WTC11 (cell line): ENCODE measurements around the gene UGT1A1. TPM values are rescaled to one million over a fixed set of nuclear protein-coding genes. Genes with fewer than 3 reads are reported as not detected.

Experiments
- ATAC-seq: fragments of 200-7000 bp; cut with Tn5 transposase; 2 replicates; pipeline ENCODE4 v1.10.0; 2021; ENCODE audit warnings: mild to moderate bottlenecking, moderate library complexity
- CTCF ChIA-PET: fragments of 300-600 bp; sonication (Branson Sonifier 250); formaldehyde crosslinking; loops from one replicate; lab custom pipeline; 2021; ENCODE audit warnings: antibody characterized with exemption; lab: Charles Lee
- POLR2A ChIA-PET: fragments of 350-600 bp; sonication (Branson Sonifier 250); formaldehyde crosslinking; loops from one replicate; lab custom pipeline; 2021; ENCODE audit warnings: antibody characterized with exemption; lab: Charles Lee
- DNase-seq: peaks from one replicate; pipeline ENCODE4 v3.0.0; 2021; ENCODE audit warnings: low spot score
- H3K27ac Mint-ChIP-seq: 2 replicates; pipeline ENCODE4 v1.8.0; 2021; ENCODE audit warnings: mixed read lengths
- H3K27me3 Mint-ChIP-seq: 2 replicates; pipeline ENCODE4 v1.8.0; 2021; ENCODE audit warnings: low read depth, mild to moderate bottlenecking, moderate library complexity, mixed read lengths
- H3K36me3 Mint-ChIP-seq: 2 replicates; pipeline ENCODE4 v1.8.0; 2021; ENCODE audit warnings: mixed read lengths
- H3K4me1 Mint-ChIP-seq: 2 replicates; pipeline ENCODE4 v1.8.0; 2022; ENCODE audit warnings: mixed read lengths
- H3K4me3 Mint-ChIP-seq: 2 replicates; pipeline ENCODE4 v1.8.0; 2021; ENCODE audit warnings: mild to moderate bottlenecking, moderate library complexity, mixed read lengths
- H3K9me3 Mint-ChIP-seq: 2 replicates; pipeline ENCODE4 v1.8.0; 2021; ENCODE audit warnings: mixed read lengths
- CBFB ChIP-seq: sonication (generic); formaldehyde crosslinking; IDR thresholded peaks from 2 replicates; pipeline ENCODE4 v1.8.1; 2022; ENCODE audit warnings: mild to moderate bottlenecking, low read depth, missing genetic modification reagents
- CREM ChIP-seq: sonication (generic); formaldehyde crosslinking; IDR thresholded peaks from 2 replicates; pipeline ENCODE4 v1.8.1; 2022; ENCODE audit warnings: mild to moderate bottlenecking, missing genetic modification reagents, moderate library complexity
- FOXP1 ChIP-seq: sonication (generic); formaldehyde crosslinking; IDR thresholded peaks from 2 replicates; pipeline ENCODE4 v1.8.0; 2022; ENCODE audit warnings: missing genetic modification reagents, mild to moderate bottlenecking, moderate library complexity, borderline replicate concordance
- GRHL2 ChIP-seq: fragments of 250-450 bp; sonication (Bioruptor Pico); IDR thresholded peaks from 2 replicates; pipeline ENCODE4 v1.8.0; 2022; ENCODE audit warnings: mild to moderate bottlenecking, moderate library complexity; ENCODE audit not compliant: insufficient replicate concordance, severe bottlenecking
- HMGA2 ChIP-seq: fragments of 250-450 bp; sonication (Bioruptor Pico); IDR thresholded peaks from 2 replicates; pipeline ENCODE4 v1.4.0; 2021; ENCODE audit warnings: mild to moderate bottlenecking, moderate library complexity
- IRF2 ChIP-seq: sonication (generic); formaldehyde crosslinking; IDR thresholded peaks from 2 replicates; pipeline ENCODE4 v1.8.0; 2022; ENCODE audit warnings: low read depth, missing genetic modification reagents, borderline replicate concordance
- JAZF1 ChIP-seq: fragments of 250-450 bp; sonication (Bioruptor Pico); IDR thresholded peaks from 2 replicates; pipeline ENCODE4 v1.9.0; 2021; ENCODE audit warnings: moderate library complexity, mild to moderate bottlenecking, inconsistent platforms
- MXD4 ChIP-seq: fragments of 250-450 bp; sonication (Bioruptor Pico); IDR thresholded peaks from 2 replicates; pipeline ENCODE4 v1.8.0; 2021; ENCODE audit warnings: mild to moderate bottlenecking, moderate library complexity, borderline replicate concordance
- NR3C1 ChIP-seq: sonication (generic); formaldehyde crosslinking; conservative IDR thresholded peaks from 2 replicates; pipeline ENCODE4 v1.8.1; 2023; ENCODE audit warnings: low read depth, mild to moderate bottlenecking, missing genetic modification reagents
- RELA ChIP-seq: sonication (generic); formaldehyde crosslinking; IDR thresholded peaks from 2 replicates; pipeline ENCODE4 v1.8.1; 2022; ENCODE audit warnings: missing genetic modification reagents, mild to moderate bottlenecking, borderline replicate concordance
- SMAD3 ChIP-seq: sonication (generic); formaldehyde crosslinking; IDR thresholded peaks from 2 replicates; pipeline ENCODE4 v1.8.0; 2022; ENCODE audit warnings: missing genetic modification reagents, mild to moderate bottlenecking, borderline replicate concordance
- TCF7 ChIP-seq: sonication (generic); formaldehyde crosslinking; IDR thresholded peaks from 2 replicates; pipeline ENCODE4 v1.8.0; 2022; ENCODE audit warnings: mild to moderate bottlenecking, low read depth, missing genetic modification reagents, moderate library complexity
- TEAD1 ChIP-seq: sonication (generic); formaldehyde crosslinking; IDR thresholded peaks from 2 replicates; pipeline ENCODE4 v1.8.0; 2022; ENCODE audit warnings: mild to moderate bottlenecking, missing genetic modification reagents
- ZNF263 ChIP-seq: sonication (generic); formaldehyde crosslinking; IDR thresholded peaks from 2 replicates; pipeline ENCODE4 v1.8.1; 2022; ENCODE audit warnings: low read depth, mild to moderate bottlenecking, moderate library complexity, missing genetic modification reagents
- ZNF416 ChIP-seq: fragments of 250-450 bp; sonication (Bioruptor Pico); IDR thresholded peaks from 2 replicates; pipeline ENCODE4 v1.9.0; 2021; ENCODE audit warnings: mild to moderate bottlenecking, inconsistent platforms
- ZNF532 ChIP-seq: fragments of 250-450 bp; sonication (Bioruptor Pico); IDR thresholded peaks from 2 replicates; pipeline ENCODE4 v1.9.0; 2021; ENCODE audit warnings: mild to moderate bottlenecking, borderline replicate concordance
- total RNA-seq: library from RNA; stranded (reverse); gene quantifications from 3 replicates; pipeline ENCODE4 v1.2.3, GENCODE V29; 2021
- TF ChIP-seq, protein P1 (sequence below): fragments of 250-450 bp; sonication (Bioruptor Pico); conservative IDR thresholded peaks from 2 replicates; pipeline ENCODE4 v1.9.0; 2021; ENCODE audit warnings: mild to moderate bottlenecking
- TF ChIP-seq, protein P2 (sequence below): fragments of 250-450 bp; sonication (Bioruptor Pico); IDR thresholded peaks from 2 replicates; pipeline ENCODE4 v2.1.2; 2022; ENCODE audit warnings: mild to moderate bottlenecking, moderate library complexity
- TF ChIP-seq, protein P3 (sequence below): sonication (generic); formaldehyde crosslinking; IDR thresholded peaks from 2 replicates; pipeline ENCODE4 v1.8.1; 2023; ENCODE audit warnings: mild to moderate bottlenecking, missing genetic modification reagents
- TF ChIP-seq, protein P4 (sequence below): sonication (generic); formaldehyde crosslinking; IDR thresholded peaks from 2 replicates; pipeline ENCODE4 v1.8.1; 2022; ENCODE audit warnings: mild to moderate bottlenecking, moderate library complexity, missing genetic modification reagents

Gene UGT1A1
- total RNA-seq, 1 experiment from 2014 or later = not detected

- DNase-seq = no peak
- POLR2A ChIA-PET = no interaction called here
- H3K27ac Mint-ChIP-seq = no peak overlapping the region
These were observed 39.1 kb downstream of the UGT1A1 start for GRCh38 chr2:233799087-233799665.

More at GRCh38 chr2:233799087-233799665, 39.1 kb downstream of the UGT1A1 start:
- no peak for ATAC-seq
- CTCF ChIA-PET = no interaction called here
- no peaks in the 10 kb centered on the region for H3K36me3 Mint-ChIP-seq
- H3K9me3 Mint-ChIP-seq = peaks cover 11% of the 10 kb centered on the region
- no peak for TF ChIP-seq TCF7 (CRISPR knock-in tag)
- TF ChIP-seq, protein P1, sequence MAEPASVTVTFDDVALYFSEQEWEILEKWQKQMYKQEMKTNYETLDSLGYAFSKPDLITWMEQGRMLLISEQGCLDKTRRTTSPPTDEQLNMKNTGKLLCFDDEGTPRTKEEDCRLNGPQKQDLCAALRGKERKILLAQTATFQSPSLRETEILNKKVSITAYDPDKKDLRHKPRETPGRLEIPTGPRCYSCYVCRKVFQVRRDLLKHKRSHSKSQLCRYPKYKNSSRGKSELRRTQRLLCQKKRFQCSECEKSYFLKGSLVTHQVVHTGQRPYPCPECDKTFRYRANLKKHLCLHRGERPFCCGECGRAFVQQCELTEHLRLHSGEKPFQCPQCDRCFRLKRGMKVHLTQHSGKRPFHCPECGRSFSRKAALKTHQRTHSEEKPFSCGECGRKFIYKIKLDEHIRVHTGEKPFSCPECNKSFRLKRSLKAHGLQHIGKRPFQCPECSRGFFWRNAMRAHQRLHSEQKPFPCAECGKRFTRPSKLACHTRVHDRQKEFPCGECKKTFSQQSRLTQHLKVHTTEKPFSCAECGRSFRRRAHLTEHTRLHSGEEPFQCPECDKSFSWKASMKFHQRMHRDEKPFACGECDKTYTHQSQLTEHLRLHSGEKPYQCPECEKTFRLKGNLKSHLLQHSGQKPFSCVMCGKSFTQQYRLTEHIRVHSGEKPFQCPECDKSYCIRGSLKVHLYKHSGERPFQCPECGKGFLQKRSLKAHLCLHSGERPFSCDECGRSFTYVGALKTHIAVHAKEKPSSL (CRISPR knock-in tag) = no peak
- no peak for TF ChIP-seq NR3C1
- TF ChIP-seq, protein P2, sequence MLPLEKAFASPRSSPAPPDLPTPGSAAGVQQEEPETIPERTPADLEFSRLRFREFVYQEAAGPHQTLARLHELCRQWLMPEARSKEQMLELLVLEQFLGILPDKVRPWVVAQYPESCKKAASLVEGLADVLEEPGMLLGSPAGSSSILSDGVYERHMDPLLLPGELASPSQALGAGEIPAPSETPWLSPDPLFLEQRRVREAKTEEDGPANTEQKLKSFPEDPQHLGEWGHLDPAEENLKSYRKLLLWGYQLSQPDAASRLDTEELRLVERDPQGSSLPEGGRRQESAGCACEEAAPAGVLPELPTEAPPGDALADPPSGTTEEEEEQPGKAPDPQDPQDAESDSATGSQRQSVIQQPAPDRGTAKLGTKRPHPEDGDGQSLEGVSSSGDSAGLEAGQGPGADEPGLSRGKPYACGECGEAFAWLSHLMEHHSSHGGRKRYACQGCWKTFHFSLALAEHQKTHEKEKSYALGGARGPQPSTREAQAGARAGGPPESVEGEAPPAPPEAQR (CRISPR knock-in tag) = no peak
- TF ChIP-seq CREM (CRISPR knock-in tag) = no peak
- no peak for TF ChIP-seq SMAD3
- no peak for TF ChIP-seq GRHL2 (CRISPR knock-in tag)
- no peak for TF ChIP-seq FOXP1 (CRISPR knock-in tag)
- no peak for TF ChIP-seq HMGA2 (CRISPR knock-in tag)
- no peak for TF ChIP-seq JAZF1 (CRISPR knock-in tag)
- TF ChIP-seq ZNF532 (CRISPR knock-in tag) = no peak
- TF ChIP-seq, protein P3, sequence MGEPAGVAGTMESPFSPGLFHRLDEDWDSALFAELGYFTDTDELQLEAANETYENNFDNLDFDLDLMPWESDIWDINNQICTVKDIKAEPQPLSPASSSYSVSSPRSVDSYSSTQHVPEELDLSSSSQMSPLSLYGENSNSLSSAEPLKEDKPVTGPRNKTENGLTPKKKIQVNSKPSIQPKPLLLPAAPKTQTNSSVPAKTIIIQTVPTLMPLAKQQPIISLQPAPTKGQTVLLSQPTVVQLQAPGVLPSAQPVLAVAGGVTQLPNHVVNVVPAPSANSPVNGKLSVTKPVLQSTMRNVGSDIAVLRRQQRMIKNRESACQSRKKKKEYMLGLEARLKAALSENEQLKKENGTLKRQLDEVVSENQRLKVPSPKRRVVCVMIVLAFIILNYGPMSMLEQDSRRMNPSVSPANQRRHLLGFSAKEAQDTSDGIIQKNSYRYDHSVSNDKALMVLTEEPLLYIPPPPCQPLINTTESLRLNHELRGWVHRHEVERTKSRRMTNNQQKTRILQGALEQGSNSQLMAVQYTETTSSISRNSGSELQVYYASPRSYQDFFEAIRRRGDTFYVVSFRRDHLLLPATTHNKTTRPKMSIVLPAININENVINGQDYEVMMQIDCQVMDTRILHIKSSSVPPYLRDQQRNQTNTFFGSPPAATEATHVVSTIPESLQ (CRISPR knock-in tag) = no peak
- no peak for TF ChIP-seq ZNF263 (CRISPR knock-in tag)
- TF ChIP-seq, protein P4, sequence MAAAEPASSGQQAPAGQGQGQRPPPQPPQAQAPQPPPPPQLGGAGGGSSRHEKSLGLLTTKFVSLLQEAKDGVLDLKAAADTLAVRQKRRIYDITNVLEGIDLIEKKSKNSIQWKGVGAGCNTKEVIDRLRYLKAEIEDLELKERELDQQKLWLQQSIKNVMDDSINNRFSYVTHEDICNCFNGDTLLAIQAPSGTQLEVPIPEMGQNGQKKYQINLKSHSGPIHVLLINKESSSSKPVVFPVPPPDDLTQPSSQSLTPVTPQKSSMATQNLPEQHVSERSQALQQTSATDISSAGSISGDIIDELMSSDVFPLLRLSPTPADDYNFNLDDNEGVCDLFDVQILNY (CRISPR knock-in tag) = no peak
- TF ChIP-seq CBFB (CRISPR knock-in tag) = no peak
- no peak for TF ChIP-seq IRF2 (CRISPR knock-in tag)
- TF ChIP-seq RELA (CRISPR knock-in tag) = no peak
- no peak for TF ChIP-seq MXD4
- no peak for TF ChIP-seq TEAD1 (CRISPR knock-in tag)
- TF ChIP-seq ZNF416 (CRISPR knock-in tag) = no peak
- no peak overlapping the region for H3K4me3 Mint-ChIP-seq
- H3K4me1 Mint-ChIP-seq = no peaks in the 10 kb centered on the region
- no peaks in the 10 kb centered on the region; the same call in 1 of the 2 replicates for H3K27me3 Mint-ChIP-seq
